Thymus (tissue), 11 donors: Measurements from ENCODE around the gene CUL1. TPM values are rescaled to one million over a fixed set of nuclear protein-coding genes. Genes with fewer than 3 reads are reported as not detected.
A peak's percentile ranks its signal among the peaks of the same experiment; 100 is the strongest.

Experiments
- DNase-seq, 9 donors: peaks; one replicate each; pipeline ENCODE4 v3.0.0-alpha.2; 2013; ENCODE audit warnings: low spot score in 9 of 9, low read depth in 6 of 9, missing footprints in 1 of 9
- H3K27ac ChIP-seq, 2 donors: one replicate each; pipeline ENCODE4 v1.5.1; 2013; ENCODE audit warnings: control low read depth in 1 of 2, low read depth in 1 of 2, low read length in 1 of 2, mild to moderate bottlenecking in 1 of 2, moderate library complexity in 1 of 2
- H3K27me3 ChIP-seq, 2 donors: one replicate each; pipeline ENCODE4 v1.5.1; 2013; ENCODE audit warnings: low read length in 1 of 2; ENCODE audit not compliant: control insufficient read depth in 2 of 2, insufficient read depth in 1 of 2
- H3K36me3 ChIP-seq, 2 donors: one replicate each; pipeline ENCODE4 v1.5.1; 2013; ENCODE audit warnings: low read length in 1 of 2, mild to moderate bottlenecking in 1 of 2, moderate library complexity in 1 of 2; ENCODE audit not compliant: control insufficient read depth in 2 of 2, insufficient read depth in 2 of 2
- H3K4me1 ChIP-seq, 2 donors: one replicate each; pipeline ENCODE4 v1.5.1; 2013; ENCODE audit warnings: low read length in 2 of 2; ENCODE audit not compliant: control insufficient read depth in 2 of 2, insufficient read depth in 2 of 2
- H3K4me3 ChIP-seq, 2 donors: one replicate each; pipeline ENCODE4 v1.5.1; 2013; ENCODE audit warnings: low read length in 2 of 2, control low read depth in 1 of 2, mild to moderate bottlenecking in 1 of 2
- H3K9me3 ChIP-seq, 2 donors: one replicate each; pipeline ENCODE4 v1.5.1; 2013; ENCODE audit warnings: low read length in 1 of 2, mild to moderate bottlenecking in 1 of 2; ENCODE audit not compliant: control insufficient read depth in 2 of 2, insufficient read depth in 1 of 2
- WGBS: extraction: QIAGEN DNeasy Blood & Tissue Kit; methylation state at CpG from one replicate; pipeline ENCODE4 v1.1.7; 2013; 5-methylcytosine and 5-hydroxymethylcytosine counted together
- polyA plus RNA-seq: library from polyadenylated mRNA; stranded (reverse); fragments of 200-250 nt; gene quantifications from one replicate; pipeline ENCODE4 v1.2.3, GENCODE V29; 2013
- total RNA-seq: library from RNA; stranded (reverse); fragments of 120-200 nt; gene quantifications from one replicate; pipeline ENCODE4 v1.2.4, GENCODE V29; 2013
- donor health status: healthy.

The CUL1 gene
- total and polyA plus RNA-seq, 2 donors: 35.5 to 38.7 TPM

- 96% methylated on average over 3 of the region's 3 CpGs for WGBS
- Histone ChIP-seq H3K27ac (no peak overlapping the region), H3K9me3 (no peaks in the 10 kb centered on the region), H3K36me3 (peaks cover 0 to 5% of the 10 kb centered on the region in 2 donors), H3K4me1 (peaks cover 28 to 30% of the 10 kb centered on the region in 2 donors), H3K4me3 (no peak overlapping the region), H3K27me3 (no peaks in the 10 kb centered on the region)
- no peak for DNase-seq
These were observed 19.7 kb downstream of the CUL1 start for GRCh38 chr7:148718431-148718830.

GRCh38 chr7:148719753-148720152, 21.1 kb downstream of the CUL1 start:
- Histone ChIP-seq H3K27me3 (no peaks in the 10 kb centered on the region), H3K9me3 (no peaks in the 10 kb centered on the region), H3K4me3 (no peak overlapping the region), H3K36me3 (peaks cover 0 to under 1% of the 10 kb centered on the region in 2 donors), H3K27ac (no peak overlapping the region), H3K4me1 (peaks cover 28 to 32% of the 10 kb centered on the region in 2 donors)
- WGBS: 83% methylated on average over 5 of the region's 5 CpGs
- no peak for DNase-seq

GRCh38 chr7:148720472-148720871, 21.8 kb downstream of the CUL1 start:
- no peaks in the 10 kb centered on the region for H3K36me3 ChIP-seq
- H3K27me3 ChIP-seq: no peaks in the 10 kb centered on the region
- H3K4me3 ChIP-seq: no peak overlapping the region
- peaks cover 21 to 28% of the 10 kb centered on the region in 2 donors for H3K4me1 ChIP-seq
- no peak for DNase-seq
- 94% methylated on average over 5 of the region's 5 CpGs for WGBS
- no peaks in the 10 kb centered on the region for H3K9me3 ChIP-seq
- no peak overlapping the region for H3K27ac ChIP-seq

DNA sequence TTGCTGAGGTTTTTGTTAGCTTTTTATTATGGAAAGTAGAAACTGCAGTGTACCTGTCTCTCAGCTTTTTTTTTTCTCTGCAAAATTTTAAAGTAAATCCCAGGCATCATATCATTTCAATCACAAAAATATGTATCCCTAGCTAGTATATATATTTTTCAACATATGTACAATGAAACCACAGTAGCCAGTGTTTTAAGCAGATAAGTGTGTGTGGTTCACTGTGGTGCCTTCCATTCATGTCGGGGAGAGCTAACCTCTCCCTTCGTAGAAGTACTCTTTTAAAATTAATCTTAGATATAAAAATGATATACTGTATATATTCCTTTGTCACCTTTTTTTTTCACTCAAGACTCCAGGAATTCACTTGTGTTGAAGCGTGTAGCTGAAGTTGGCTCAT, 22.7 kb downstream of the CUL1 start:
- Histone ChIP-seq H3K4me1 (peaks cover 21 to 28% of the 10 kb centered on the region in 2 donors), H3K27me3 (no peaks in the 10 kb centered on the region), H3K9me3 (no peaks in the 10 kb centered on the region), H3K36me3 (no peaks in the 10 kb centered on the region), H3K27ac (no peak overlapping the region), H3K4me3 (no peak overlapping the region)
- WGBS: 49% methylated on average over 3 of the region's 3 CpGs
- DNase-seq: no peak

DNA sequence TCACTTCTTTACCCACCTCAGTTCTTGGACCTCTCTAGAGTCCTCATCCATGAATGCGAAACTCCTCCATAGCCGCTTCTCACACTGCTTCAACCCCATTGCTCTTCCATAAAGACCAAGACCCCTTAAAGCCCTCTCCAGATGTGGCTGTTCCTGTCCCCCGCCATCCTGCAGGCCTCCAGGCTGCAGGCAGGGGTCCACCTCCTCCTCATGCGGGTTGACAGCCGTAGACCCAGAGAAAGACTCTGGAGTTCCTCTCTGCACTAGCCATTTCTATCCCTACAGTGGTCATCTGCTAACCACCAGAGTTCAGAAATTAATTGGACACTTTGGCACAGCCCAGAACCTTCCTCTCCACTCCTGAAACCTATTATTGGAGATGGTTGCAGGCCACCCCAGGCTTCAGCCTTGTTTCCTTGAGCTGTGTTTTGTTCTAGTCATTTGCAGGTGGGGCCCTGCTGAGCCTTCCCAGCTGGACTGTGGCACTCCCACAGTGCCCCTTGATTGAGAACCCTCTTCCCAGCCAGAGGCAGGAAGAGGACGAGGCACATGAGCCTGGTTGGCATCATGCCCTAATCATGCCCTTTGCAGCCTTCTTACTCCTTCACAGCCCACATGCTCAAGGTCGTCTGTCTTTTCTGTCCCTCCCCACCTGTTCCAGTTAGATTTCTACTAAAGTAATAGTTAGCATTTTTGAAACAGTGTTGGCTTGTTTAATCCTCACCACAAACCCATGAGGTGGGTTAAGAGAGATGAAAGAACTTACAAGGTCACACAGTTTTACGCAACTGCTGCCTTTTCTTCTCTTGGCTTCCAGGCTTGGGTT, 23.9 kb downstream of the CUL1 start:
- H3K27ac ChIP-seq: peak overlapping the region in 1 of 2 donors; percentile 6
- H3K36me3 ChIP-seq: no peaks in the 10 kb centered on the region
- peaks cover 25% of the 10 kb centered on the region in 2 donors for H3K4me1 ChIP-seq
- 62% methylated on average over 8 of the region's 8 CpGs for WGBS
- H3K4me3 ChIP-seq: no peak overlapping the region
- peak in 5 of 9 donors; percentile 27 to 81 (median 39) for DNase-seq
- H3K27me3 ChIP-seq: no peaks in the 10 kb centered on the region
- H3K9me3 ChIP-seq: no peaks in the 10 kb centered on the region

GRCh38 chr7:148723166-148723559, 24.5 kb downstream of the CUL1 start:
- H3K9me3 ChIP-seq: no peaks in the 10 kb centered on the region
- H3K36me3 ChIP-seq: no peaks in the 10 kb centered on the region
- H3K27me3 ChIP-seq: no peaks in the 10 kb centered on the region
- 28% methylated on average over 2 of the region's 2 CpGs for WGBS
- no peak overlapping the region for H3K4me3 ChIP-seq
- peaks cover 24 to 31% of the 10 kb centered on the region in 2 donors for H3K4me1 ChIP-seq
- H3K27ac ChIP-seq: peak overlapping the region in 1 of 2 donors; percentile 6
- DNase-seq: no peak

- Histone ChIP-seq H3K4me3 (no peak overlapping the region), H3K27ac (no peak overlapping the region), H3K9me3 (no peaks in the 10 kb centered on the region), H3K27me3 (no peaks in the 10 kb centered on the region), H3K4me1 (peaks cover 24 to 31% of the 10 kb centered on the region in 2 donors), H3K36me3 (no peaks in the 10 kb centered on the region)
- no peak for DNase-seq
- WGBS: 83% methylated on average over 3 of the region's 3 CpGs
These were observed 25.1 kb downstream of the CUL1 start for GRCh38 chr7:148723846-148724245.

GRCh38 chr7:148726385-148726784, 27.7 kb downstream of the CUL1 start:
- H3K4me1 ChIP-seq: peaks cover 21 to 31% of the 10 kb centered on the region in 2 donors
- peak in 1 of 9 donors; percentile 34 for DNase-seq
- no peaks in the 10 kb centered on the region for H3K27me3 ChIP-seq
- H3K27ac ChIP-seq: no peak overlapping the region
- H3K4me3 ChIP-seq: no peak overlapping the region
- WGBS: 16% methylated on average over 2 of the region's 2 CpGs
- peaks cover 8 to 12% of the 10 kb centered on the region in 2 donors for H3K36me3 ChIP-seq
- no peaks in the 10 kb centered on the region for H3K9me3 ChIP-seq

- Histone ChIP-seq H3K36me3 (peaks cover 13 to 21% of the 10 kb centered on the region in 2 donors), H3K27ac (no peak overlapping the region), H3K27me3 (no peaks in the 10 kb centered on the region), H3K4me3 (no peak overlapping the region), H3K4me1 (peaks cover 10 to 19% of the 10 kb centered on the region in 2 donors), H3K9me3 (no peaks in the 10 kb centered on the region)
- peak; percentile 32 to 77 (median 56) for DNase-seq
- 74% methylated on average over 11 of the region's 11 CpGs for WGBS
These were observed 29.0 kb downstream of the CUL1 start for GRCh38 chr7:148727501-148728278.
